Thoracic aorta (tissue), 2 donors: ENCODE data around the gene F2. TPM values are rescaled to one million over a fixed set of nuclear protein-coding genes. Genes with fewer than 3 reads are reported as not detected.
"Not testable (repeated sequence)": the region's sequence is repeated elsewhere in the genome, so short reads cannot be mapped to it uniquely, and the experiment has no call there.

Experiments used
- ATAC-seq: fragments of 150-250 bp; one replicate; pipeline ENCODE4 v1.8.0; 2017; ENCODE audit warnings: low read depth; ENCODE audit not compliant: insufficient number of reproducible peaks, low FRiP score
- DNase-seq: peaks from one replicate; pipeline ENCODE4 v3.0.0-alpha.2; 2020; ENCODE audit warnings: low spot score
- H3K27ac ChIP-seq, 2 donors: fragments of 200-600 bp; sonication (generic); 1 replicate in 1 of 2; 2 replicates in 1 of 2; pipeline ENCODE4 v1.5.1; 2016; ENCODE audit warnings: mild to moderate bottlenecking in 2 of 2, moderate library complexity in 2 of 2
- H3K27me3 ChIP-seq: fragments of 200-600 bp; sonication (generic); replicated peaks from 2 replicates; pipeline ENCODE4 v1.6.0; 2016; ENCODE audit warnings: mild to moderate bottlenecking; ENCODE audit not compliant: insufficient read depth
- H3K36me3 ChIP-seq: fragments of 200-600 bp; sonication (generic); one replicate; pipeline ENCODE4 v1.5.1; 2016
- H3K4me1 ChIP-seq, 2 donors: fragments of 200-600 bp; sonication (generic); 1 replicate in 1 of 2; 2 replicates in 1 of 2; pipeline versions ENCODE4 v1.5.1 to v1.6.0; 2016; ENCODE audit warnings: low read depth in 2 of 2, mild to moderate bottlenecking in 1 of 2; ENCODE audit not compliant: control insufficient read depth in 1 of 2
- H3K4me3 ChIP-seq: fragments of 200-600 bp; sonication (generic); 2 replicates; pipeline ENCODE4 v1.5.1; 2016; ENCODE audit warnings: mild to moderate bottlenecking
- H3K9me3 ChIP-seq: fragments of 200-600 bp; sonication (generic); 2 replicates; pipeline ENCODE4 v1.5.1; 2016
- CTCF ChIP-seq: fragments of 200-600 bp; sonication (generic); IDR thresholded peaks from one replicate; pipeline ENCODE4 v1.5.1; 2019; ENCODE audit warnings: antibody characterized with exemption
- total RNA-seq, 2 donors: library from RNA; depleted of rRNA; stranded (reverse); fragments of >200 nt; gene quantifications; one replicate each; pipeline versions ENCODE4 v1.1.0 to v1.2.3, GENCODE V29; 2016

Gene F2
- total RNA-seq, 2 donors from 2014 or later: not detected

- Histone ChIP-seq H3K9me3 (no peaks in the 10 kb centered on the region), H3K36me3 (peaks cover 41% of the 10 kb centered on the region), H3K4me3 (peak overlapping the region; percentile 92), H3K4me1 (peaks cover 43 to 56% of the 10 kb centered on the region in 2 donors), H3K27ac (peak overlapping the region; percentile 95 to 96), H3K27me3 (no peaks in the 10 kb centered on the region)
- no peak for TF ChIP-seq CTCF
- DNase-seq: no peak
- no peak for ATAC-seq
Measured at GRCh38 chr11:46701078-46701654, 17.8 kb upstream of the F2 start.

- peaks cover 10 to 22% of the 10 kb centered on the region in 2 donors for H3K4me1 ChIP-seq
- no peaks in the 10 kb centered on the region for H3K9me3 ChIP-seq
- H3K27ac ChIP-seq: no peak overlapping the region
- DNase-seq (no peak), ATAC-seq (no peak)
- peaks cover 60% of the 10 kb centered on the region for H3K36me3 ChIP-seq
- TF ChIP-seq CTCF: no peak
- no peaks in the 10 kb centered on the region for H3K27me3 ChIP-seq
- H3K4me3 ChIP-seq: no peak overlapping the region
Measured at GRCh38 chr11:46705070-46705688, 13.8 kb upstream of the F2 start.

DNA sequence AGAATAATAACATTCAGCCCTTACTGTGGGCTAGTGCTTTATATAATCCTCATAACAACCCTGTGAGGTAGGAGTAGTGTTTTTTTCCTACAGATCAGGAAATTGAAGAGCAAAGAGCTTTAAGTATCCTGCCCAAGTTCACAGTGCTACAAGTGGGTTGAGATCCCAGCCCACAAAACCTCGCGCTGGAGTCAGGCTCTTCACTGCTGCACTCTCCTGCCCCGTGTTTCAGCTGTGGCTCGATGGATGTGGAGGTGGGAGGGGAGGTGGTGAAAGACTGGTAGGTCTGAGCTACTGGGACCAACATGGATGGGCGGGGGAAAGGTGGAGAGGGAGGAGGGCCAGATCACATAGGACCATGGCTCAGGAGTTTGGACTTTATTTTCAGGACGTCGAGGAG, 12.1 kb upstream of the F2 start:
- H3K36me3 ChIP-seq: peaks cover 60% of the 10 kb centered on the region
- peaks cover 11 to 28% of the 10 kb centered on the region in 2 donors for H3K4me1 ChIP-seq
- H3K9me3 ChIP-seq: no peaks in the 10 kb centered on the region
- ATAC-seq: no peak
- no peak overlapping the region for H3K4me3 ChIP-seq
- H3K27ac ChIP-seq: no peak overlapping the region
- DNase-seq: no peak
- no peaks in the 10 kb centered on the region for H3K27me3 ChIP-seq
- no peak for TF ChIP-seq CTCF

DNA sequence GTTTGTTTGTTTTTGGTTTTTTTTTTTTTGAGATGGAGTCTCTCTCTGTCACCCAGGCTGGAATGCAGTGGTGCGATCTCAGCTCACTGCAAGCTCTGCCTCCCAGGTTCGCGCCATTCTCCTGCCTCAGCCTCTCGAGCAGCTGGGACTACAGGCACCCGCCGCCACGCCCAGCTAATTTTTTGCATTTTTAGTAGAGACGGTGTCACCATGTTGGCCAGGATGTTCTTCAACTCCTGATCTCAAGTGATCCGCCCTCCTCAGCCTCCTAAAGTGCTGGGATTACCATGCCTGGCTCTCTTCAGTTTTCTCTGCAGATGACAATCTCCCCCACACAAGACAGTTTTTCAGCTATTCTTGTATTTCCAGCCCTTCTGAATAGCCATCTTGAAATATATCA, 9.7 kb upstream of the F2 start:
- not testable (repeated sequence) for ATAC-seq, H3K27me3 ChIP-seq, H3K9me3 ChIP-seq, DNase-seq, H3K4me3 ChIP-seq
- Histone ChIP-seq H3K36me3 (peaks cover 42% of the 10 kb centered on the region), H3K4me1 (peaks cover 22 to 40% of the 10 kb centered on the region in 2 donors), H3K27ac (peak overlapping the region; percentile 93 to 94)

DNA sequence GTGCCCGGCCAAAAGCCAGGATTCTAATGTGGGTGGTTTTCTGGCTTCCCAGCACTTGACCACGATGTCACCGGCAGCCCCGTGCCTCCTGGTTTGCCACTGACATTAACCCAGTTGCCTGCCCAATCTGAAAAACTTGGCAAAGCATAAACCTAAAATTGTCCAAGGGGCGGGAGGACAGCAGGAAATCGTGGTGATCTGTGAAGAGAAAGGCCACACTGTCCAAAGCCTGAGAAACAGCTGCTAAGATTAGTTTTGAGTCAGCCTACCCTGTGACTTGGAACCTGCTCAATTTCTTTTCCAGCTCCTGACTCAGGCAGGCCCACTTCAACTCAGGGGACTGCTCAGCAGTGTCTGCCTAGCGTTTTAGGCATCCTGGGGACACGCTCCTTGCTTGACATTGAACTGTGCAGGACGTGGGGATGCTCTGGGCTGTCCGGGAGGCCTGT, 8.2 kb upstream of the F2 start:
- no peak for TF ChIP-seq CTCF
- Histone ChIP-seq H3K4me1 (peaks cover 28 to 47% of the 10 kb centered on the region in 2 donors), H3K36me3 (peaks cover 27% of the 10 kb centered on the region), H3K9me3 (no peaks in the 10 kb centered on the region), H3K27ac (peak overlapping the region; percentile 93 to 94), H3K27me3 (no peaks in the 10 kb centered on the region), H3K4me3 (no peak overlapping the region)
- ATAC-seq (peak; percentile 83), DNase-seq (peak; percentile 58)
